Colonic mucosa (tissue), 4 donors: Measurements from ENCODE around the gene EYA3. TPM values are rescaled to one million over a fixed set of nuclear protein-coding genes. Genes with fewer than 3 reads are reported as not detected.

Experiments
- DNase-seq: peaks from one replicate; pipeline ENCODE4 v3.0.0-alpha.2; 2020
- H3K27ac ChIP-seq: fragments of 200-600 bp; one replicate; pipeline ENCODE4 v1.8.0; 2021
- H3K27me3 ChIP-seq: fragments of 200-600 bp; one replicate; pipeline ENCODE4 v1.8.0; 2021
- H3K36me3 ChIP-seq: fragments of 200-600 bp; one replicate; pipeline ENCODE4 v1.8.0; 2021
- H3K4me1 ChIP-seq: fragments of 200-600 bp; one replicate; pipeline ENCODE4 v1.8.0; 2021; ENCODE audit warnings: mild to moderate bottlenecking
- H3K4me3 ChIP-seq: fragments of 200-600 bp; one replicate; pipeline ENCODE4 v1.8.0; 2021
- H3K9ac ChIP-seq, 2 donors: one replicate each; pipeline ENCODE4 v1.7.0; 2013; ENCODE audit warnings: control low read depth in 2 of 2, low read depth in 2 of 2, low read length in 2 of 2
- H3K9me3 ChIP-seq: fragments of 200-600 bp; one replicate; pipeline ENCODE4 v1.8.0; 2021
- intact Hi-C: fragments of 100-400 bp; cut with DNase I; formaldehyde crosslinking; loops from one replicate; pipeline ENCODE4 v1.14.1; 2022
- total RNA-seq, 2 donors: library from RNA; stranded (reverse); fragmentation: NEBNext Ultra II Directional in 1 of 2; extraction: Animal tissue kit (Norgen Biotek cat#: 25700) in 1 of 2; gene quantifications; one replicate each; pipeline ENCODE4 v1.2.1, GENCODE V29; 2021
- TF ChIP-seq, protein P1 (sequence below): fragments of 200-600 bp; IDR thresholded peaks from one replicate; pipeline ENCODE4 v1.8.0; 2022; ENCODE audit warnings: antibody characterized with exemption, mild to moderate bottlenecking
- donor health status: healthy.
- donor health status: DM: no; HTN: no; CAD: no.
- donor health status: DM: no; HTN: no; CAD: no.

The EYA3 gene
- total RNA-seq, 2 donors from 2014 or later, result 21.8 to 27.6 TPM

DNA sequence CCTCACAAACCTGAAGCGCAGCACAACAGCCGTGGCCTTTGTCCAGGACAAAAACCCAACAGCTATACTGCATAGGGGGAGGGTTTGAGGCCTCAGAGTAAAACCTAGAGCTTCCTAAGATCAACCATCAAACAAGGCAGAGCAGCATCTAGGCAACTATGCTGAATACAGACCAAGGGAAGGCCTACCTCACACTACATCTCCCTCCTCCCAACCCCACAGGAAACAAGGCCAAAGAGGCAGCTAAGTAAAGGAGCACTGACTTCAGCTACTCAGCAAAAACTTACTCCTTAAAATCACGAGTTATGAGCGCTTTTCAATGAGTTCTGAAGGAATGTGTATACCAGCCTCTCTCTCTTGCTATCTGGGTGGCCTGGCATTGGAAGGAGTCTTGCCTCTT is 116.3 kb downstream of the EYA3 start:
- no peak overlapping the region for H3K9ac ChIP-seq
- H3K9me3 ChIP-seq, result no peaks in the 10 kb centered on the region
- no peak overlapping the region for H3K4me3 ChIP-seq
- TF ChIP-seq, protein P1, sequence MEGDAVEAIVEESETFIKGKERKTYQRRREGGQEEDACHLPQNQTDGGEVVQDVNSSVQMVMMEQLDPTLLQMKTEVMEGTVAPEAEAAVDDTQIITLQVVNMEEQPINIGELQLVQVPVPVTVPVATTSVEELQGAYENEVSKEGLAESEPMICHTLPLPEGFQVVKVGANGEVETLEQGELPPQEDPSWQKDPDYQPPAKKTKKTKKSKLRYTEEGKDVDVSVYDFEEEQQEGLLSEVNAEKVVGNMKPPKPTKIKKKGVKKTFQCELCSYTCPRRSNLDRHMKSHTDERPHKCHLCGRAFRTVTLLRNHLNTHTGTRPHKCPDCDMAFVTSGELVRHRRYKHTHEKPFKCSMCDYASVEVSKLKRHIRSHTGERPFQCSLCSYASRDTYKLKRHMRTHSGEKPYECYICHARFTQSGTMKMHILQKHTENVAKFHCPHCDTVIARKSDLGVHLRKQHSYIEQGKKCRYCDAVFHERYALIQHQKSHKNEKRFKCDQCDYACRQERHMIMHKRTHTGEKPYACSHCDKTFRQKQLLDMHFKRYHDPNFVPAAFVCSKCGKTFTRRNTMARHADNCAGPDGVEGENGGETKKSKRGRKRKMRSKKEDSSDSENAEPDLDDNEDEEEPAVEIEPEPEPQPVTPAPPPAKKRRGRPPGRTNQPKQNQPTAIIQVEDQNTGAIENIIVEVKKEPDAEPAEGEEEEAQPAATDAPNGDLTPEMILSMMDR, result no peak
- H3K4me1 ChIP-seq, result no peaks in the 10 kb centered on the region
- intact Hi-C loops, result no loop called here
- peaks cover 5% of the 10 kb centered on the region for H3K36me3 ChIP-seq
- no peaks in the 10 kb centered on the region for H3K27me3 ChIP-seq
- H3K27ac ChIP-seq, result no peak overlapping the region
- DNase-seq, result no peak

DNA sequence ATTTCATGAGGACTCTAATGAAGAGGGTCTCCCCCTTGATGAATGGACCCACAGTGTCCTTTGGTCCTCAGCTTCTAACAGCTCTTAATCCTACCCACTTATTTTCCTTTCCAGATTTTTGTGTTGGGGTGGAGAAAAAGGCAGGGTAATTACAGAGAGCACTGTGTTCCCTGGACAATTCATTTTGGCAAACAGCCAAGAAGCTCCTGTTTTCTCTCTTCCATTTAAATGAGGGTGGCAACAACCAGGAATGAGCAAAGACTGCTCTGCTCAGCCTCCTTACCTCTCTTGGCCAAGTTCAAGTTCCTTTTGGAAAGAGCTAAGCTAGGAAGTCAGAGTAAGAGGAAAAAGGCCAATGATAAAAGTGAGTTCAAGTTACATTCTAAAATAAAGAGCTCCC is 116.7 kb downstream of the EYA3 start:
- Histone ChIP-seq H3K36me3 (peaks cover 5% of the 10 kb centered on the region), H3K27me3 (no peaks in the 10 kb centered on the region), H3K9me3 (no peaks in the 10 kb centered on the region), H3K4me3 (no peak overlapping the region), H3K27ac (no peak overlapping the region), H3K4me1 (no peaks in the 10 kb centered on the region), H3K9ac (no peak overlapping the region)
- TF ChIP-seq, protein P1, result no peak
- DNase-seq, result no peak
- intact Hi-C loops, result no loop called here

DNA sequence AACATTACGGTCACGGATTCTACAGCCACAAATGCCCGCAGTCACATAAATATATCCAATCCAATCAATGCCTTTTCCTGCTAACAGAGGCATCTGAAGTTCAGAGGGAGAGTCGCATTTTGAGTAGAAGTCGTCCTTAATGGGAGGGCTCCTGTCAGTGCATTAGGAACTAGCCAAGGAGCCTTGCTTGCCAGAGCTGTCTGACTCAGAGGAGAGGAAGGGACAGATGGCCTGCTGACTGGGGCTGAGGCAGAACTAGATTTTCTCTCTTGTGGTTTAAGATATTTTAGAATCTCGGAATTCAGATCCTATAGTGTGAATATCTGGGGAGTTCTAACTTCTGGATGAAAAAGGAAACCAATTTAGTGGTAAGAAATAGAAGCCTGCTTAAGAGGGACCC is 118.0 kb downstream of the EYA3 start:
- no peak for DNase-seq
- peaks cover 5% of the 10 kb centered on the region for H3K36me3 ChIP-seq
- no peaks in the 10 kb centered on the region for H3K9me3 ChIP-seq
- intact Hi-C loops, result no loop called here
- no peaks in the 10 kb centered on the region for H3K27me3 ChIP-seq
- no peaks in the 10 kb centered on the region for H3K4me1 ChIP-seq
- H3K9ac ChIP-seq, result no peak overlapping the region
- H3K4me3 ChIP-seq, result no peak overlapping the region
- no peak overlapping the region for H3K27ac ChIP-seq
- TF ChIP-seq, protein P1, result no peak

DNA sequence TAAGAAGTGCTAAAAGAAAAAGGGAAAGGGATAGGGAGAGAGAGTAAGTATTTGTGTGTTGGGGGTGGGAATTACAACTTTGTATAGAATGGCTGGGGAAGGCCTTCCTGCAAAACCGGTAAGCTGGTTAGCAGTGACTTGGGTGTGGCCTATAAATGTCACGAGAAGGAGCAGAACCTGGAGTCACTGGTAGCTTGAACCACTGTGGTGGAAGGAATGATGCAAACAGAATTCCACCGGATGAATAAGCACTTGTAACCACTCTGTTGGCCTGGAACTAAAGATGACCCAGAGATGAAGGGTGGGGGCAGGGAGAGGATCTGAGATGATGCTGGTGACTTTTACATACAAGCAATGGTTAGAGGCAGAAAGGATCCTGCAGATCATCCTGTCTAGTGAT is 119.7 kb downstream of the EYA3 start:
- TF ChIP-seq, protein P1, result no peak
- no peaks in the 10 kb centered on the region for H3K4me1 ChIP-seq
- H3K9me3 ChIP-seq, result no peaks in the 10 kb centered on the region
- H3K4me3 ChIP-seq, result no peak overlapping the region
- no peak overlapping the region for H3K9ac ChIP-seq
- intact Hi-C loops, result no loop called here
- H3K27me3 ChIP-seq, result no peaks in the 10 kb centered on the region
- peaks cover 5% of the 10 kb centered on the region for H3K36me3 ChIP-seq
- peak; percentile 48 for DNase-seq
- no peak overlapping the region for H3K27ac ChIP-seq

DNA sequence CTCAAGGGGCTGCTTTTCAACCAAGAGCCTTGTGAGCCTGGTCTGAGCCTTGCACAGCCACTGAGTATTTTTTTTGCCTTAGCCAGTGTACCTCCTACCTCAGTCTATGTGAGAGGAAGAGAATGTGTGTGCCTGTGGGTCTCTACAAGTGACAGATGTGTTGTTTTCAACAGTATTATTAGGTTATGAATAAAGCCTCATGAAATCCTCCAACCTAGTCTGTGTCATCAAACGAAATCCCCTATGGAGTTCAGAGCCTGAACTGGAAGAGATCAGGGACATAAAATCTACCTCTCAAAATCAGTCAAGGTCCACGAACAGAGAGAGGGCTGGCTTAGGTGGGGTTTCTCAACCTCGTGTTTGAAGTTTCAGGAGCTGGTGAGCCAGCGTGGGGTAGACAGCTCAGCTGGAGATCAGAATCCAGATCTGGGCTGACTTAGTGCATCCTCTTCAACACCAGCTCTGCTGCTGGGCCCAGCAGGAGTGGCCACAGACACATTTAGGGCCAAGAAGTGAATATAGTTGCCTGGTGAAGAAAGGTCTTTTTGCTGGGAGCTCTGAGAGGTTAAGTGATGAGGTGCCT is 120.4 kb downstream of the EYA3 start:
- Histone ChIP-seq H3K9ac (no peak overlapping the region), H3K27me3 (no peaks in the 10 kb centered on the region), H3K4me1 (no peaks in the 10 kb centered on the region), H3K4me3 (no peak overlapping the region), H3K36me3 (peaks cover 5% of the 10 kb centered on the region), H3K27ac (no peak overlapping the region), H3K9me3 (no peaks in the 10 kb centered on the region)
- DNase-seq, result no peak
- TF ChIP-seq, protein P1, result no peak
- intact Hi-C loops, result no loop called here
